Gastroesophageal sphincter (tissue), 4 donors: ENCODE data around the gene DYRK1A. TPM values are rescaled to one million over a fixed set of nuclear protein-coding genes. Genes with fewer than 3 reads are reported as not detected.
A peak's percentile ranks its signal among the peaks of the same experiment; 100 is the strongest.

Experiments used
- ATAC-seq: fragments of 150-250 bp; one replicate; pipeline ENCODE4 v1.9.1; 2016; ENCODE audit warnings: mild to moderate bottlenecking, moderate library complexity
- H3K27ac ChIP-seq, 4 donors: fragments of 200-600 bp; sonication (generic) in 3 of 4; 1 replicate in 3 of 4; 2 replicates in 1 of 4; pipeline ENCODE4 v1.5.1; 2016 to 2019
- H3K27me3 ChIP-seq: fragments of 200-600 bp; sonication (generic); one replicate; pipeline ENCODE4 v1.5.1; 2019
- H3K36me3 ChIP-seq, 2 donors: fragments of 200-600 bp; sonication (generic); one replicate each; pipeline ENCODE4 v1.5.1; 2019; ENCODE audit warnings: control low read depth in 1 of 2
- H3K4me1 ChIP-seq, 3 donors: fragments of 200-600 bp; sonication (generic); 1 replicate in 2 of 3; 2 replicates in 1 of 3; pipeline ENCODE4 v1.5.1; 2016 to 2019; ENCODE audit warnings: control low read depth in 2 of 3
- H3K4me3 ChIP-seq, 2 donors: fragments of 200-600 bp; sonication (generic); one replicate each; pipeline ENCODE4 v1.5.1; 2019; ENCODE audit warnings: mild to moderate bottlenecking in 1 of 2, moderate library complexity in 1 of 2
- H3K9me3 ChIP-seq, 3 donors: fragments of 200-600 bp; sonication (generic); one replicate each; pipeline ENCODE4 v1.5.1; 2017 to 2019; ENCODE audit warnings: control low read depth in 2 of 3
- EP300 ChIP-seq: sonication (generic); formaldehyde crosslinking; IDR thresholded peaks from one replicate; pipeline ENCODE4 v1.6.1; 2017; ENCODE audit warnings: antibody characterized with exemption, mild to moderate bottlenecking
- POLR2A ChIP-seq, 2 donors: fragments of 450-650 bp; IDR thresholded peaks; one replicate each; pipeline ENCODE4 v1.6.1; 2017; ENCODE audit warnings: antibody characterized with exemption in 2 of 2, mild to moderate bottlenecking in 2 of 2, moderate library complexity in 1 of 2
- POLR2AphosphoS5 ChIP-seq: sonication (generic); formaldehyde crosslinking; IDR thresholded peaks from one replicate; pipeline ENCODE4 v1.6.1; 2017; ENCODE audit warnings: antibody characterized with exemption
- WGBS, 2 donors: methylation state at CpG; one replicate each; pipeline ENCODE4 v1.1.5; 2018; ENCODE audit warnings: low coverage in 1 of 2; 5-methylcytosine and 5-hydroxymethylcytosine counted together
- total RNA-seq, 4 donors: library from RNA; depleted of rRNA; stranded (reverse); fragments of >200 nt; gene quantifications; one replicate each; pipeline ENCODE4 v1.1.0, GENCODE V29; 2016
- TF ChIP-seq, protein P1 (sequence below), 4 experiments: fragments of 200-600 bp in 2 of 4; fragments of 450-650 bp in 2 of 4; sonication (generic) in 1 of 4; IDR thresholded peaks; one replicate each; pipeline ENCODE4 v1.5.1; 2017 to 2019; ENCODE audit warnings: antibody characterized with exemption in 4 of 4, mild to moderate bottlenecking in 2 of 4, moderate library complexity in 2 of 4

Gene DYRK1A
- total RNA-seq, 4 donors from 2014 or later, result 85.1 to 102 (median 94.0) TPM

DNA sequence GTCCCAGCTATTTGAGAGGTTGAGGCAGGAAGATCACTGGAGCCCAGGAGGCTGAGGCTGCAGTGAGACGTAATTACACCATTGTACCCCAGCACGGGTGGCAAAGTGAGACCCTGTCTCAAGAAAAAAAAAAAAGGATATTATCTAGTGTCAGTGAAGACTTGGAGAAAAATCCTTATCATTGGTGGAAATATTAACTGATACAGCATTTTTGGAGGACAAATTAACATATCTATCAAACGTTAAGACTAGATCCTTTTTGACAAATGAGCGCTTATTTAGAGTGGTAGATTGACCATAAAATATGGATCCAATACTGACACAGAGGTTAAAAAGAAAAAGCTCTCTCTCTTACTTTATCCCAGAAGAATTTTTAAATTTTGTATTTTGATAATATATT, 35.2 kb upstream of the DYRK1A start:
- 76 to 86% methylated on average over 4 of the region's 4 CpGs for WGBS, 2 donors
- H3K9me3 ChIP-seq, result no peaks in the 10 kb centered on the region
- no peaks in the 10 kb centered on the region for H3K4me1 ChIP-seq
- no peak for ATAC-seq
- no peak overlapping the region for H3K4me3 ChIP-seq
- no peaks in the 10 kb centered on the region for H3K27me3 ChIP-seq
- no peak overlapping the region for H3K27ac ChIP-seq
- H3K36me3 ChIP-seq, result no peaks in the 10 kb centered on the region
- no peak for TF ChIP-seq POLR2AphosphoS5

DNA sequence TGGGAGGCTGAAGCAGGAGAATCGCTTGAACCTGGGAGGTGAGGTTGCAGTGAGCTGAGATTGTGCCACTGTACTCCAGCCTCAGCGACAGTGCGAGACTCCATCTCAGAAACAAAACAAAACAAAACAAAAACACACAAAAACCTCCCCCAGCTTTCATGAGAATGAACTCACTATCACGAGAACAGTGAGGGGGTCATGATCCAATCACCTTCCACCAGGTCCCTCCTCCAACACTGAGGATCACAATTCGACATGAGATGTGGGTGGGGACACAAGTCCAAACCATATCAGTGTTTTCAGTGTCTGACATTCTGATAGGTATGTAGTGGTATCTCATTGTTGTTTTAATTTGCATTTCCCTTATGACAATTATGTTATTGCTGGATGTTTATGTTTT, 31.5 kb upstream of the DYRK1A start:
- WGBS, 2 donors, result 83 to 90% methylated on average over 2 to 5 of the region's 5 CpGs
- no peak for ATAC-seq
- Histone ChIP-seq H3K4me1 (peaks cover 4 to 20% (median 17%) of the 10 kb centered on the region in 3 donors), H3K4me3 (no peak overlapping the region), H3K27me3 (no peaks in the 10 kb centered on the region), H3K36me3 (no peaks in the 10 kb centered on the region), H3K27ac (no peak overlapping the region), H3K9me3 (no peaks in the 10 kb centered on the region)
- no peak for TF ChIP-seq POLR2A (IDR thresholded peaks at IDR 0.05)
- TF ChIP-seq, protein P1, sequence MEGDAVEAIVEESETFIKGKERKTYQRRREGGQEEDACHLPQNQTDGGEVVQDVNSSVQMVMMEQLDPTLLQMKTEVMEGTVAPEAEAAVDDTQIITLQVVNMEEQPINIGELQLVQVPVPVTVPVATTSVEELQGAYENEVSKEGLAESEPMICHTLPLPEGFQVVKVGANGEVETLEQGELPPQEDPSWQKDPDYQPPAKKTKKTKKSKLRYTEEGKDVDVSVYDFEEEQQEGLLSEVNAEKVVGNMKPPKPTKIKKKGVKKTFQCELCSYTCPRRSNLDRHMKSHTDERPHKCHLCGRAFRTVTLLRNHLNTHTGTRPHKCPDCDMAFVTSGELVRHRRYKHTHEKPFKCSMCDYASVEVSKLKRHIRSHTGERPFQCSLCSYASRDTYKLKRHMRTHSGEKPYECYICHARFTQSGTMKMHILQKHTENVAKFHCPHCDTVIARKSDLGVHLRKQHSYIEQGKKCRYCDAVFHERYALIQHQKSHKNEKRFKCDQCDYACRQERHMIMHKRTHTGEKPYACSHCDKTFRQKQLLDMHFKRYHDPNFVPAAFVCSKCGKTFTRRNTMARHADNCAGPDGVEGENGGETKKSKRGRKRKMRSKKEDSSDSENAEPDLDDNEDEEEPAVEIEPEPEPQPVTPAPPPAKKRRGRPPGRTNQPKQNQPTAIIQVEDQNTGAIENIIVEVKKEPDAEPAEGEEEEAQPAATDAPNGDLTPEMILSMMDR (IDR thresholded peaks at IDR 0.05), result no peak
- TF ChIP-seq EP300, result no peak
- TF ChIP-seq POLR2AphosphoS5, result no peak

DNA sequence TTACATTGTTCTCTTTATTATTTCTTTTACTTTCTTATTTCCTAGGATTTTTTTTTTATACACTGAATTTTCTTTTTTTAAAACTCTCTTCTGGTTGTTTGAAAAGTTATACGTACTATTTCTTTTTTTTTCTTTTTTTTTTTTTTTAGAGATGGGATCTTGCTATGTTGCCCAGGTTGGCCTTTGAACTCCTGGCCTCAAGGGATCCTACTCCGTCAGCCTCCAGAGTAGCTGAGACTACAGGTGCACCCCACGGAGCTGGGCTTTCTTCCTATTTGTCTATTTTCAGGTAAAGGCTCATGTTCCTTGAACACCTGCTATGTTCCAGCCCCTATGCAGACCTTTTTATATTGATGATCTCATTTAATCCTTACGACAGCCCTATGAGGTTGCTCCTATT, 29.4 kb upstream of the DYRK1A start:
- WGBS, 2 donors, result 94 to 98% methylated on average over 4 of the region's 4 CpGs
- no peaks in the 10 kb centered on the region for H3K9me3 ChIP-seq

DNA sequence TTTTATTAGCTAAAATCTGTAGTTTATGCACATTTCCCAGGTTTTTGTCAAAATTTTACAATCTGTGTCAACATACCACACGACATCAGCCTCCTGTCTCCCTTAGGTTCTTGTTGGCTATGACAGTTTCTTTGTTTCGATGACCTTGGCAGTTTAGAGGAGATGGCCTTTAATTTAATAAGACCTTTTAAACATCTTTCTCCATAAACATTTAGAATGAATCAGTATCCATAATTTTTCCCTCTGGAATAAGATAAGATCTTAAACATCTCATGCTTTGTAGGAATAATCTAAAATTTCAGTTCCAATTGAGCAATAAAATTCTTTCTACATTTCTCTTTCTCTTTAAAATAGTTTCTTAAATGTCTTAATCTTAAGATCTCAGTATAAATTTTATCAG, 28.7 kb upstream of the DYRK1A start:
- Histone ChIP-seq H3K4me1 (peaks cover 4 to 20% (median 17%) of the 10 kb centered on the region in 3 donors), H3K27ac (peak overlapping the region in 3 of 4 donors; percentile 82 to 95 (median 85)), H3K27me3 (no peaks in the 10 kb centered on the region), H3K9me3 (no peaks in the 10 kb centered on the region), H3K36me3 (no peaks in the 10 kb centered on the region), H3K4me3 (no peak overlapping the region)
- no peak for ATAC-seq
- 94 to 95% methylated on average over 2 of the region's 2 CpGs for WGBS, 2 donors
- TF ChIP-seq POLR2A (IDR thresholded peaks at IDR 0.05) (no peak), POLR2AphosphoS5 (no peak), EP300 (no peak)
- TF ChIP-seq, protein P1 (IDR thresholded peaks at IDR 0.05), result no peak

More for the DNA sequence above, 29.4 kb upstream of the DYRK1A start:
- Histone ChIP-seq H3K27ac (no peak overlapping the region), H3K4me3 (no peak overlapping the region), H3K4me1 (peaks cover 4 to 20% (median 17%) of the 10 kb centered on the region in 3 donors), H3K27me3 (no peaks in the 10 kb centered on the region), H3K36me3 (no peaks in the 10 kb centered on the region)
- no peak for ATAC-seq
- TF ChIP-seq, protein P1 (IDR thresholded peaks at IDR 0.05), result no peak
- TF ChIP-seq POLR2A (IDR thresholded peaks at IDR 0.05) (no peak), POLR2AphosphoS5 (no peak), EP300 (no peak)

DNA sequence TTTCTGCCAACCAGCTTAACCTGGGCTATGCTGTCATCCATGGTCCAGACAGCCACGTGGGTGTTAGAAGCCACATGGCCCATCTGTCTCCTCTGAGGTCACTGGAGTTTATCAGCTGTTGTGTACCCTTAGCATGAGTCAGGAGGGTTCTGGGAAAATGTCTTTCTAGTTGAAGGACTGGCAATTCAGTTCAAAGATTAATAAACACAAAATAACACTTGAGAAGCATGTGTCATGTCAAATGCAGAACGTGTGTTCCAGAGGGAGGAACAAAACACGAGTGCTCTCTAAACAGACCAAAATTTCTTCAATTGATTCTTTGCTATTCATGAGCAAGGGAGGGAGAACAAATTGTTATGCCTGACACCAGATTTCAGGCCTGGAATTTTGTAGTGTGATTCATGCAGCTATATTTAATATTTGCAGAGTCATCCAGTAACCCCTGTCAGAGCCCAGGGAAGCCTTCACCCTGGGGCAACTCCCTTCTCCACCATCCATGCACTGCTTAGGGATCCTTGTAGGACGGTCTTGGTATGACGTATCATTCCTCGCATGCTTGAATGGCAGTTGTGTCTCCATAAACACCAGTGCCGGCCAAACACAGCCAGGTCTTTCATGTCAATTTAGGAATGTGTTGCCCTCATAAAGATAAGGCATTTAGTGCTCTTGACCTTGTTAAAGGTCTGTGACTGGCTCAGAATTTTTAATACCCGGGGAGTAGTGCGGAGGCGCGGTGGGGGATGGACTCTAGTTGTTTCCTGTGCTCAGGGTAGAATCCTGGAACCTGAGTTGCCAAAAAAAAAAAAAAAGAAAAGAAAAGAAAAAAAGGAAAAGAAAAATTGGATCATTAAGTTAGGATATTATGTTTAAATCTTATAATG, 27.7 kb upstream of the DYRK1A start:
- Histone ChIP-seq H3K4me1 (peaks cover 4 to 20% (median 17%) of the 10 kb centered on the region in 3 donors), H3K27ac (peak overlapping the region; percentile 82 to 95 (median 88)), H3K27me3 (no peaks in the 10 kb centered on the region), H3K36me3 (no peaks in the 10 kb centered on the region), H3K4me3 (no peak overlapping the region), H3K9me3 (no peaks in the 10 kb centered on the region)
- ATAC-seq, result peak; percentile 97
- TF ChIP-seq POLR2A (IDR thresholded peaks at IDR 0.05) (no peak), EP300 (no peak), POLR2AphosphoS5 (peak; percentile 62)
- TF ChIP-seq, protein P1 (IDR thresholded peaks at IDR 0.05), result no peak
- WGBS, 2 donors, result 17 to 25% methylated on average over 3 to 11 of the region's 11 CpGs
